Thoracic aorta (tissue), 2 donors: ENCODE data around the gene SLC7A14. TPM values are rescaled to one million over a fixed set of nuclear protein-coding genes. Genes with fewer than 3 reads are reported as not detected.

Experiments used
- ATAC-seq: fragments of 150-250 bp; one replicate; pipeline ENCODE4 v1.8.0; 2017; ENCODE audit warnings: low read depth; ENCODE audit not compliant: insufficient number of reproducible peaks, low FRiP score
- DNase-seq: peaks from one replicate; pipeline ENCODE4 v3.0.0-alpha.2; 2020; ENCODE audit warnings: low spot score
- H3K27ac ChIP-seq, 2 donors: fragments of 200-600 bp; sonication (generic); 1 replicate in 1 of 2; 2 replicates in 1 of 2; pipeline ENCODE4 v1.5.1; 2016; ENCODE audit warnings: mild to moderate bottlenecking in 2 of 2, moderate library complexity in 2 of 2
- H3K27me3 ChIP-seq: fragments of 200-600 bp; sonication (generic); replicated peaks from 2 replicates; pipeline ENCODE4 v1.6.0; 2016; ENCODE audit warnings: mild to moderate bottlenecking; ENCODE audit not compliant: insufficient read depth
- H3K36me3 ChIP-seq: fragments of 200-600 bp; sonication (generic); one replicate; pipeline ENCODE4 v1.5.1; 2016
- H3K4me1 ChIP-seq, 2 donors: fragments of 200-600 bp; sonication (generic); 1 replicate in 1 of 2; 2 replicates in 1 of 2; pipeline versions ENCODE4 v1.5.1 to v1.6.0; 2016; ENCODE audit warnings: low read depth in 2 of 2, mild to moderate bottlenecking in 1 of 2; ENCODE audit not compliant: control insufficient read depth in 1 of 2
- H3K4me3 ChIP-seq: fragments of 200-600 bp; sonication (generic); 2 replicates; pipeline ENCODE4 v1.5.1; 2016; ENCODE audit warnings: mild to moderate bottlenecking
- H3K9me3 ChIP-seq: fragments of 200-600 bp; sonication (generic); 2 replicates; pipeline ENCODE4 v1.5.1; 2016
- CTCF ChIP-seq: fragments of 200-600 bp; sonication (generic); IDR thresholded peaks from one replicate; pipeline ENCODE4 v1.5.1; 2019; ENCODE audit warnings: antibody characterized with exemption
- total RNA-seq, 2 donors: library from RNA; depleted of rRNA; stranded (reverse); fragments of >200 nt; gene quantifications; one replicate each; pipeline versions ENCODE4 v1.1.0 to v1.2.3, GENCODE V29; 2016

Gene SLC7A14
- total RNA-seq, 2 donors from 2014 or later: not detected

GRCh38 chr3:170555329-170555728, 30.5 kb downstream of the SLC7A14 start:
- TF ChIP-seq CTCF: no peak
- H3K27ac ChIP-seq: no peak overlapping the region

GRCh38 chr3:170553788-170554757, 31.8 kb downstream of the SLC7A14 start:
- Histone ChIP-seq H3K4me3 (no peak overlapping the region), H3K36me3 (no peaks in the 10 kb centered on the region), H3K27ac (no peak overlapping the region), H3K9me3 (no peaks in the 10 kb centered on the region), H3K27me3 (no peaks in the 10 kb centered on the region), H3K4me1 (no peaks in the 10 kb centered on the region)
- no peak for ATAC-seq
- no peak for DNase-seq
- no peak for TF ChIP-seq CTCF

More at GRCh38 chr3:170555329-170555728, 30.5 kb downstream of the SLC7A14 start:
- H3K4me1 ChIP-seq: no peaks in the 10 kb centered on the region
- ATAC-seq (no peak), DNase-seq (no peak)
- no peaks in the 10 kb centered on the region for H3K36me3 ChIP-seq
- H3K27me3 ChIP-seq: no peaks in the 10 kb centered on the region
- no peaks in the 10 kb centered on the region for H3K9me3 ChIP-seq
- H3K4me3 ChIP-seq: no peak overlapping the region

- ATAC-seq: no peak
- H3K4me1 ChIP-seq: no peaks in the 10 kb centered on the region
- no peak for DNase-seq
- no peak overlapping the region for H3K27ac ChIP-seq
- no peak for TF ChIP-seq CTCF
- no peaks in the 10 kb centered on the region for H3K36me3 ChIP-seq
- H3K27me3 ChIP-seq: no peaks in the 10 kb centered on the region
- H3K4me3 ChIP-seq: no peak overlapping the region
- H3K9me3 ChIP-seq: no peaks in the 10 kb centered on the region
Observed at GRCh38 chr3:170551252-170551651, 34.6 kb downstream of the SLC7A14 start.

GRCh38 chr3:170542704-170543103, 43.2 kb downstream of the SLC7A14 start:
- ATAC-seq (no peak), DNase-seq (no peak)

More at GRCh38 chr3:170542704-170543103, 43.2 kb downstream of the SLC7A14 start:
- no peaks in the 10 kb centered on the region for H3K27me3 ChIP-seq
- H3K27ac ChIP-seq: no peak overlapping the region
- TF ChIP-seq CTCF: no peak
- no peaks in the 10 kb centered on the region for H3K4me1 ChIP-seq
- H3K4me3 ChIP-seq: no peak overlapping the region
- no peaks in the 10 kb centered on the region for H3K36me3 ChIP-seq
- no peaks in the 10 kb centered on the region for H3K9me3 ChIP-seq
